Ramos (cell line): ENCODE results near the gene HOOK1.
"Not testable (repeated sequence)": the region's sequence is repeated elsewhere in the genome, so short reads cannot be mapped to it uniquely, and the experiment has no call there.

Experiments used
- in situ Hi-C: fragments of 300-500 bp; cut with MboI; formaldehyde crosslinking; loops from one replicate; pipeline ENCODE4 v1.14.3; 2022; ENCODE audit warnings: low sequenced_read_pairs; ENCODE audit not compliant: unreplicated experiment

HOOK1 gene

GRCh38 chr1:59819566-59820438, 5.1 kb downstream of the HOOK1 start:
- in situ Hi-C loops: no loop called here

GRCh38 chr1:59827055-59827643, 12.4 kb downstream of the HOOK1 start:
- in situ Hi-C loops: no loop called here

DNA sequence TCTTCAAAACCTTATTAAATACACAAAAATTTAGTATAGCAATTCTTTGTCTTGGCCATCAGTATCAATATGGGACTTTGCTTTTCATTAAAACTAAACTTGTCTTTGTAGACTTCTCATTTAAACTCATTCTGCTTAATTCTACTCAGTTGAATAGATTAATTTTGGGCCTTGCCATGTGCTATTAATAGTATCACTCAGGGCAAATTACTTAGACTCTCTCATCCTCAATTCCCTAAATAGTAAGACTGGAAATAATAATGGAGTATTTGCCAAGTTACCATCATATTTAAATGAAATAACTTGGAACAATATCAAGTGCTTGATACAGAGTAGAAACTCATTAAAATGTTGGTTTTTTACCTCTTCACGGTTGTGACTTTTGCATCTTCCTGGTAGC, 13.4 kb downstream of the HOOK1 start:
- in situ Hi-C loops: no loop called here

- in situ Hi-C loops: no loop called here
Measured at GRCh38 chr1:59831529-59831928, 16.8 kb downstream of the HOOK1 start.

- in situ Hi-C loops: no loop called here
Measured at GRCh38 chr1:59833022-59833421, 18.3 kb downstream of the HOOK1 start.

DNA sequence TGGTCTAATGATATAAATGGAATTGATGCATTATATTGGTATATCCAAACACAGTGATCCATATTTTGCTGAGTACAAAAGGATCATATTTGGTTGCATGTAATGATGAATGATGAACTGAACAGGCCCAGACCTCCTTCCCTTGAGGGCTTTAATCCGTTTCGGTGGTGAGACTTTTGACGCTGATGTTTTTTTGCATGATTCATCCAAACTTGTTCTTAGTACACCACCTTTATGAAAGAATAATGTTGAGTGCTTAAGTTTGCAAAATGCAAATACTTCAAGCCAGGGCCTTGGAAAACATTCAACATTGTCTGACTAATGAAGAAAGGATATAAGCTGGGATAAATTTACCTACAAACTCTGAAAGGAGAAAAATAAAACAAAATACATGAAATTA, 19.2 kb downstream of the HOOK1 start:
- in situ Hi-C loops: no loop called here

- in situ Hi-C loops: not testable (repeated sequence)
Measured at GRCh38 chr1:59837857-59838256, 23.1 kb downstream of the HOOK1 start.

GRCh38 chr1:59845091-59845490, 30.3 kb downstream of the HOOK1 start:
- in situ Hi-C loops: no loop called here

GRCh38 chr1:59846209-59846894, 31.6 kb downstream of the HOOK1 start:
- in situ Hi-C loops: no loop called here

GRCh38 chr1:59846895-59847282, 32.1 kb downstream of the HOOK1 start:
- in situ Hi-C loops: no loop called here

DNA sequence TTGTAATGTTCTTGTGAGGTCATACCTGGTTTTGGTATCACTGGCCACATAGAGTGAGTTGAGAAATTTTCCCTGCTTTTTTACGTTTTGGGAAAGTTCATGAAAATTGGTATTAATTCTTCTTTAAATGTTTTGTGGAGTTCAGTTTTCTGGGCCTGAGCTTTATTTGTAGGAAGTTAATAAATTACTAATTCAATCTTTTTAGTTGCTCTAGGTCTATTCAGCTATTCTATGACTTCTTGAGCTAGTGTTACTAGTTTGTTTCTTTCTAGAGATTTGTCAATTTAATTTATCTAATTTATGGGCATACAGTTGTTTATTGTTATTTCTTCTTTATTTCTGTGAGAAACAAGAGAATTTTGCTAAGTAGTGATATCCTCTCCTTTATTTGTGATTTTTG, 37.4 kb downstream of the HOOK1 start:
- in situ Hi-C loops: no loop called here

DNA sequence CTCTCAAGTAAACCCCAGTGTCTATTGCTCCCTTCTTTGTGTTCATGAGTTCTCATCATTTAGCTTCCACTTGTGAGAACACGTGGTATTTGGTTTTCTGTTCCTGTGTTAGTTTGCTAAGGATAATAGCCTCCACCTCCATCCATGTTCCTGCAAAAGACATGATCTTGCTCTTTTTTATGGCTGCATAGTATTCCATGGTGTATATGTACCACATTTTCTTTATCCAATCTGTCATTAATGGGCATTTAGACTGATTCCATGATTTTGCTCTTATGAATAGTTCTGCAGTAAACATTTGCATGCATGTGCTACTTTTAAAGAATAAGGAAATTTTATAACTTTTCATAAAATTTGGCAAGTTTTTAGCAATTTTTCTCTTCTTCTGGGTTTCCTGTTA, 40.5 kb downstream of the HOOK1 start:
- in situ Hi-C loops: not testable (repeated sequence)

DNA sequence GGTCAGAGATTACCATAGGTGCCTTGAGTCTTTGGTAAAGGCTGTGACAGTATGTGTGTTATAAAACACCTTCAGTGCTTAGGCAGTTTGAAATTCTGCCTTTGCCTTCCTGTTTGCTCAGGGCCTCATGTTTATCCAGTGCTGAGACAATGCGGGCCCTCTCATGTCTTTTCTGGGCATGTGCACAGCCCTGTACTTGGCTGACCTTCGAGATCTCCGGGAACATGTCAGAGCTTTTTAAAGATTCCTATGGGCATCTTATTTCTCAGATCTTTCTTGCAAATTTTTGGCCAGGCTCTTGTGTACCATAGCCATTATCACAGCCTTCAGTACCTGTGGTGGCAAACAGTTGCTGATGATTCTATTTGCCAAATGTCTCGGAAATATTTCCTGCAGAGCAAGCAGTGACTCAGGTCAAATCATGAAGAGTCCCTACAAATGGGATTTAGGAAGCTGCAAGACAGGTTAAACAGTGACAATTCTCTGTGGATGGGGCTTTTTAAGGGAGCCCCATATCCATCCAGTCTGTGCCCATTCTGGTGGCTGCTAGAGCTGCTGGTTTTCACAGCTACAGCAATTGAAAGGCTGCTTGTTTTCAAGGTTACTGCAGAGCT, 42.1 kb downstream of the HOOK1 start:
- in situ Hi-C loops: no loop called here

GRCh38 chr1:59857679-59858354, 43.1 kb downstream of the HOOK1 start:
- in situ Hi-C loops: no loop called here

GRCh38 chr1:59866462-59866861, 51.7 kb downstream of the HOOK1 start:
- in situ Hi-C loops: no loop called here

- in situ Hi-C loops: no loop called here
Measured at GRCh38 chr1:59871746-59872145, 57.0 kb downstream of the HOOK1 start.

- in situ Hi-C loops: no loop called here
Measured at GRCh38 chr1:59877108-59877682, 62.4 kb downstream of the HOOK1 start.

DNA sequence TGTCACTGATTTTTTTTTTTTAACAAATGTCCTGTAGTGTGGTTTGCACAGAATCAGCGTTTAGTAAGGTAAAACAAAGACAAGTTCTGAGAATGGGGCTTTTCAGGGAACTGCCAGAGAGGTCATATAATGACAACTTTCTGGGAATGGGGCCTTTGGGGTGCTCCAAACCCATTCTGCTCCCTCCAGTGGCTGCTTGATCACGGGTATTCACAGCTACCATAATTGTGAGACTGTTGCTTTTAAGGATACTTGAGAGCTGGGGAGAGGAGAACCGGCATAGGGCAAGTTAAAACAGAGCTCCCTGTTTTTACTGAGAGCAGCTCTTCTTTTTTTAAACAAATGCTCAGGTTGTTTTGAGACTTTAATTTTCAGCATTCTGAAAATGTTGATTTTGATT, 63.6 kb downstream of the HOOK1 start:
- in situ Hi-C loops: no loop called here

DNA sequence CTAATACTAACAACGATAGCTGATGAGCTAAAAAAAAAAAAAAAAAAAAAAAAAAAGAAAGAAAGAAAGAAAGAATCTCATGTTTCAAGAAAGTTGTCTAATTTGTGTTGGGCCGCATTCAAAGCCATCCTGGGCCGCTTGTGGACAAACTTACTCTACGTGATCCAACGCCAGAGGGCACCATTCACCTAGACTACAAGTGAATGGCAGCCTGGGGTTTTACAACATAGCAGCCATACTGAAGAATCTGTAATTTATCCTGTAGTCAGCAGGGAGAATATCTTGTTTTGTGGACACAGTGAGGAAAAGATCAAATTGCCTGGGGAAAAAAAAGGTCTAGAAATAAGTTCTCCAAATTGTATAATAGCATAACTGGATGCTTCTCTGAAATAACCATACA, 64.8 kb downstream of the HOOK1 start:
- in situ Hi-C loops: no loop called here

DNA sequence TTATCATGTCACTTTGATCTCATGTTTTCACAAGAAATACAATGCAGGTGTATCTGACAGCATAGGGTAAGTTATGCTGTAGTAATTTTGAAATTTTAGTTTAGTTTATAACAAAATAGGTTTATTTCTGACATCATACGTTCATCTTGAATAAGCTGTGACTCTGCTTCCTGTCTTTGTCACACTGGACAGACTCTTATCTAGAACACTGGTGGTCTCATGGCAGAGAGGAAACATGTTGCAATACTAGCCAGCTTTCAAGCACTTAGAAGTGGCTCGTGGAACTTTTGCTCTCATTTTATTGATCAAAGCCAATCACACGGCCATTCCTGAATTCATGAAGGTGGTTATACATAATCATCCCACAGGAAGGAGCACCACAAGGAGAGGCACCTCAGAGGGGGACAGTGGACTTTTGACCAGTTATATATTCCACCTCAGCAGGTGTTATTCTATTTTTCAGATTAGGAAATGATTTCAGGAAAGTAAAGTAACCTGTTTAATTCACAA, 65.3 kb downstream of the HOOK1 start:
- in situ Hi-C loops: no loop called here
